ENCODE data around the gene RBKS. TPM values are rescaled to one million over a fixed set of nuclear protein-coding genes. Genes with fewer than 3 reads are reported as not detected.

Gene RBKS
- total and polyA plus RNA-seq, 2 of the 13 experiments (the other 11 are each of a cell fraction or from before 2014, with no cell fraction given), result 7.7 to 8.3 TPM

- TF ChIP-seq HOMEZ (CRISPR knock-in tag; IDR thresholded peaks at IDR 0.05; ENCODE audit: low read depth) (peak; percentile 72; the same call in 1 of the 2 replicates), ZNF546 (CRISPR knock-in tag; conservative IDR thresholded peaks at IDR 0.05) (peak; percentile 96; the same call in 1 of the 2 replicates), SMAD9 (CRISPR knock-in tag; IDR thresholded peaks at IDR 0.05) (no peak), CERS6 (CRISPR knock-in tag; IDR thresholded peaks at IDR 0.05) (no peak), SALL1 (CRISPR knock-in tag; IDR thresholded peaks at IDR 0.05) (peak; percentile 91), TSC22D2 (CRISPR knock-in tag; IDR thresholded peaks at IDR 0.05; ENCODE audit: borderline replicate concordance) (peak; percentile 90), ZFP82 (CRISPR knock-in tag; IDR thresholded peaks at IDR 0.05; ENCODE audit: borderline replicate concordance) (peak; percentile 86), ZNF251 (CRISPR knock-in tag; IDR thresholded peaks at IDR 0.05) (no peak), SMC3 (IDR thresholded peaks at IDR 0.05; ENCODE audit: low read length) (no peak), WIZ (CRISPR knock-in tag; IDR thresholded peaks at IDR 0.05) (peak; percentile 51; the same call in 1 of the 2 replicates), POLR2A (IDR thresholded peaks at IDR 0.05; ENCODE audit: insufficient read depth in 1 of 2, low read depth in 2 of 2, low read length in 2 of 2) (peak; percentile 91 to 92), ZNF446 (CRISPR knock-in tag; IDR thresholded peaks at IDR 0.05) (no peak; the same call in 1 of the 2 replicates), GMEB1 (CRISPR knock-in tag; IDR thresholded peaks at IDR 0.05; ENCODE audit: borderline replicate concordance) (peak; percentile 77; the same call in 1 of the 2 replicates), ZNF549 (CRISPR knock-in tag; IDR thresholded peaks at IDR 0.05) (no peak; the same call in 1 of the 2 replicates), TFDP2 (CRISPR knock-in tag; IDR thresholded peaks at IDR 0.05) (peak; percentile 58), MAF1 (CRISPR knock-in tag; IDR thresholded peaks at IDR 0.05; ENCODE audit: borderline replicate concordance) (peak; percentile 85; the same call in 1 of the 2 replicates), THAP8 (CRISPR knock-in tag; IDR thresholded peaks at IDR 0.05; ENCODE audit: borderline replicate concordance) (no peak), U2AF1 (optimal IDR thresholded peaks at IDR 0.05; ENCODE audit: low read depth, low read length) (peak; percentile 76)
These were observed 118.4 kb downstream of the RBKS start, which contains the start of gene MRPL33 (continued) for GRCh38 chr2:27771548-27772335.

All from HepG2 (cell line).